ENCODE data around the gene ENKUR.

ENKUR gene

GRCh38 chr10:25015828-25016375 lies at the start of gene ENKUR:
Gene ENKUR (minus strand): TSS chr10:25016158. CDS start chr10:25015936, 222 bp downstream.
- peak; percentile 96 for DNase-seq
- TF ChIP-seq CTCF (IDR thresholded peaks at IDR 0.05) = no peak
- no peaks in the 10 kb centered on the region for H3K27me3 Mint-ChIP-seq (ENCODE audit: low read depth, poor library complexity)
- peak within 1 kb of the TSS; percentile 90 for H3K4me3 Mint-ChIP-seq
- peaks cover 23% of the 10 kb centered on the region for H3K4me1 Mint-ChIP-seq
- H3K9me3 Mint-ChIP-seq = peaks cover 37% of the 10 kb centered on the region
- H3K36me3 Mint-ChIP-seq (ENCODE audit: low read depth) = peaks cover 24% of the 10 kb centered on the region
- H3K27ac Mint-ChIP-seq = peak within 1 kb of the TSS; percentile 98

GRCh38 chr10:25064401-25064800 lies 48.4 kb upstream of the ENKUR start:
- no peak overlapping the region for H3K4me3 Mint-ChIP-seq
- no peak for TF ChIP-seq CTCF (IDR thresholded peaks at IDR 0.05)
- no peaks in the 10 kb centered on the region for H3K27me3 Mint-ChIP-seq (ENCODE audit: low read depth, poor library complexity)
- H3K27ac Mint-ChIP-seq = no peak overlapping the region
- H3K36me3 Mint-ChIP-seq (ENCODE audit: low read depth) = no peaks in the 10 kb centered on the region
- H3K4me1 Mint-ChIP-seq = peaks cover 5% of the 10 kb centered on the region
- H3K9me3 Mint-ChIP-seq = no peaks in the 10 kb centered on the region
- DNase-seq = no peak

- Mint-ChIP-seq H3K27me3 (ENCODE audit: low read depth, poor library complexity) (no peaks in the 10 kb centered on the region), H3K4me3 (no peak overlapping the region), H3K9me3 (no peaks in the 10 kb centered on the region), H3K36me3 (ENCODE audit: low read depth) (no peaks in the 10 kb centered on the region), H3K27ac (no peak overlapping the region), H3K4me1 (peaks cover 5% of the 10 kb centered on the region)
- TF ChIP-seq CTCF (IDR thresholded peaks at IDR 0.05) = no peak
- no peak for DNase-seq
Observed at GRCh38 chr10:25063644-25064043, 47.7 kb upstream of the ENKUR start.

GRCh38 chr10:25063157-25063556 lies 47.2 kb upstream of the ENKUR start:
- no peak overlapping the region for H3K4me3 Mint-ChIP-seq
- no peaks in the 10 kb centered on the region for H3K27me3 Mint-ChIP-seq (ENCODE audit: low read depth, poor library complexity)
- H3K36me3 Mint-ChIP-seq (ENCODE audit: low read depth) = no peaks in the 10 kb centered on the region
- no peak overlapping the region for H3K27ac Mint-ChIP-seq
- no peak for TF ChIP-seq CTCF (IDR thresholded peaks at IDR 0.05)
- H3K4me1 Mint-ChIP-seq = peaks cover 5% of the 10 kb centered on the region
- H3K9me3 Mint-ChIP-seq = no peaks in the 10 kb centered on the region
- DNase-seq = no peak

- no peak overlapping the region for H3K27ac Mint-ChIP-seq
- H3K4me1 Mint-ChIP-seq = peaks cover 5% of the 10 kb centered on the region
- H3K4me3 Mint-ChIP-seq = no peak overlapping the region
- no peaks in the 10 kb centered on the region for H3K36me3 Mint-ChIP-seq (ENCODE audit: low read depth)
- TF ChIP-seq CTCF (IDR thresholded peaks at IDR 0.05) = no peak
- DNase-seq = no peak
- no peaks in the 10 kb centered on the region for H3K9me3 Mint-ChIP-seq
- H3K27me3 Mint-ChIP-seq (ENCODE audit: low read depth, poor library complexity) = no peaks in the 10 kb centered on the region
Observed at GRCh38 chr10:25061711-25062449, 45.9 kb upstream of the ENKUR start.

GRCh38 chr10:25061125-25061524 lies 45.2 kb upstream of the ENKUR start:
- no peaks in the 10 kb centered on the region for H3K9me3 Mint-ChIP-seq

More at GRCh38 chr10:25061125-25061524, 45.2 kb upstream of the ENKUR start:
- Mint-ChIP-seq H3K4me3 (no peak overlapping the region), H3K27me3 (ENCODE audit: low read depth, poor library complexity) (no peaks in the 10 kb centered on the region), H3K4me1 (peaks cover 5% of the 10 kb centered on the region), H3K36me3 (ENCODE audit: low read depth) (no peaks in the 10 kb centered on the region), H3K27ac (no peak overlapping the region)
- no peak for TF ChIP-seq CTCF (IDR thresholded peaks at IDR 0.05)
- DNase-seq = no peak
